Transverse colon (tissue), 3 donors: ENCODE results near the gene SENP7.

Experiments used
- EP300 ChIP-seq: sonication (generic); formaldehyde crosslinking; IDR thresholded peaks from one replicate; pipeline ENCODE4 v1.6.1; 2017; ENCODE audit warnings: antibody characterized with exemption, low read depth
- POLR2A ChIP-seq: fragments of 450-650 bp; IDR thresholded peaks from one replicate; pipeline ENCODE4 v1.6.1; 2016; ENCODE audit warnings: antibody characterized with exemption, mild to moderate bottlenecking, moderate library complexity
- TF ChIP-seq, protein P1 (sequence below), 5 experiments: fragments of 200-600 bp in 3 of 5; fragments of 450-650 bp in 2 of 5; sonication (generic) in 3 of 5; IDR thresholded peaks; 1 replicate in 2 of 5; 2 replicates in 3 of 5; pipeline ENCODE4 v1.5.1; 2016 to 2017; ENCODE audit warnings: antibody characterized with exemption in 5 of 5, inconsistent platforms in 3 of 5, mild to moderate bottlenecking in 2 of 5, moderate library complexity in 1 of 5

DNA sequence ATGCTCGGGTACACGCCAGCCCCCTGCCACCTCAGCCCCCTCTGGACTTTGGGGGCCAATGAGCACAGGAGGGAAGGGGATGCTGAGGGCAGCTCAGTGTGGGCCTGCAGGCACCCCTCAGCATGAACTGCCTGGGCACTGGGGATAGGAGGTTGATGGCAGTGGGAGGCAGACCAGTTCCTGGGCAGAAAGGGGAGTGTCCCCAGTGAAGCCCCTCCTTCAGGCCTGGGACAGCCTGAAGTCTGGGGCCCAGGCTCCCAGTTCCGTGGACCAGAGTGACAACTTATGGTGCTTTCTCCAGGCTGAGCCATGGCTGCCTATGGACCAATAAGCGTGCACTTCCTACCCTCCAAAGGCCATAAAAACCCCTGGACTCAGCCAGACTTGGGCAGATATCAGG is 129.4 kb downstream of the SENP7 start:
- TF ChIP-seq POLR2A (no peak), EP300 (no peak)
- TF ChIP-seq, protein P1, sequence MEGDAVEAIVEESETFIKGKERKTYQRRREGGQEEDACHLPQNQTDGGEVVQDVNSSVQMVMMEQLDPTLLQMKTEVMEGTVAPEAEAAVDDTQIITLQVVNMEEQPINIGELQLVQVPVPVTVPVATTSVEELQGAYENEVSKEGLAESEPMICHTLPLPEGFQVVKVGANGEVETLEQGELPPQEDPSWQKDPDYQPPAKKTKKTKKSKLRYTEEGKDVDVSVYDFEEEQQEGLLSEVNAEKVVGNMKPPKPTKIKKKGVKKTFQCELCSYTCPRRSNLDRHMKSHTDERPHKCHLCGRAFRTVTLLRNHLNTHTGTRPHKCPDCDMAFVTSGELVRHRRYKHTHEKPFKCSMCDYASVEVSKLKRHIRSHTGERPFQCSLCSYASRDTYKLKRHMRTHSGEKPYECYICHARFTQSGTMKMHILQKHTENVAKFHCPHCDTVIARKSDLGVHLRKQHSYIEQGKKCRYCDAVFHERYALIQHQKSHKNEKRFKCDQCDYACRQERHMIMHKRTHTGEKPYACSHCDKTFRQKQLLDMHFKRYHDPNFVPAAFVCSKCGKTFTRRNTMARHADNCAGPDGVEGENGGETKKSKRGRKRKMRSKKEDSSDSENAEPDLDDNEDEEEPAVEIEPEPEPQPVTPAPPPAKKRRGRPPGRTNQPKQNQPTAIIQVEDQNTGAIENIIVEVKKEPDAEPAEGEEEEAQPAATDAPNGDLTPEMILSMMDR (IDR thresholded peaks at IDR 0.05) = no peak
